HepG2 (cell line): ENCODE results near the gene TEX101. TPM values are rescaled to one million over a fixed set of nuclear protein-coding genes. Genes with fewer than 3 reads are reported as not detected.

ENCODE experiments used
- ARNT2 ChIP-seq: sonication (generic); formaldehyde crosslinking; IDR thresholded peaks from 2 replicates; pipeline ENCODE4 v1.8.0; 2022; ENCODE audit warnings: mild to moderate bottlenecking, low read depth, missing genetic modification reagents, moderate library complexity
- FOXA3 ChIP-seq: IDR thresholded peaks from 2 replicates; pipeline ENCODE4 v1.6.1; 2016; ENCODE audit warnings: missing genetic modification reagents, missing compliant biosample characterization
- NFATC3 ChIP-seq: sonication (generic); formaldehyde crosslinking; IDR thresholded peaks from 2 replicates; pipeline ENCODE4 v1.5.1; 2020; ENCODE audit warnings: mild to moderate bottlenecking, missing genetic modification reagents
- SALL1 ChIP-seq: sonication (generic); formaldehyde crosslinking; IDR thresholded peaks from 2 replicates; pipeline ENCODE4 v1.8.0; 2022; ENCODE audit warnings: mild to moderate bottlenecking, missing genetic modification reagents
- SMC3 ChIP-seq: IDR thresholded peaks from 2 replicates; pipeline ENCODE4 v1.6.1; 2011; ENCODE audit warnings: low read length, improper control_type of control experiment
- STAG1 ChIP-seq: sonication (generic); formaldehyde crosslinking; IDR thresholded peaks from 2 replicates; pipeline ENCODE4 v1.4.0; 2020; ENCODE audit warnings: missing genetic modification reagents
- XRCC5 ChIP-seq: fragments of 200-400 bp; formaldehyde crosslinking; optimal IDR thresholded peaks from 2 replicates; pipeline ENCODE3; 2017; ENCODE audit warnings: mild to moderate bottlenecking, low read length
- ZNF660 ChIP-seq: sonication (generic); formaldehyde crosslinking; IDR thresholded peaks from 2 replicates; pipeline ENCODE4 v1.5.1; 2020; ENCODE audit warnings: mild to moderate bottlenecking, low read depth, missing genetic modification reagents, borderline replicate concordance
- ZZZ3 ChIP-seq: sonication (generic); formaldehyde crosslinking; IDR thresholded peaks from 2 replicates; pipeline ENCODE4 v1.4.0; 2020; ENCODE audit warnings: missing genetic modification reagents, mild to moderate bottlenecking, borderline replicate concordance
- polyA plus RNA-seq, 8 experiments: library from polyadenylated mRNA; depleted of rRNA in 3 of 8; stranded (reverse) in 7 of 8; unstranded in 1 of 8; fragments of >200 nt; fragmentation: Illumina TruSeq in 4 of 8; extraction: Trizol in 4 of 8; gene quantifications; 2 replicates each; pipeline versions ENCODE4 v1.2.1 to v1.2.3, GENCODE V29; 2011 to 2016; ENCODE audit warnings: low read depth in 4 of 8, missing spikeins in 1 of 8, mixed read lengths in 1 of 8; ENCODE audit not compliant: insufficient read depth in 1 of 8
- total RNA-seq, 5 experiments: library from RNA; depleted of rRNA; stranded (reverse); fragments of >200 nt; fragmentation: Illumina TruSeq; extraction: Trizol; gene quantifications; 2 replicates each; pipeline ENCODE4 v1.2.3, GENCODE V29; 2016; ENCODE audit warnings: low read depth in 1 of 5
- TF ChIP-seq, protein P1 (sequence below): fragments of 450-650 bp; IDR thresholded peaks from 2 replicates; pipeline ENCODE4 v1.6.1; 2017; ENCODE audit warnings: mild to moderate bottlenecking
- TF ChIP-seq, protein P2 (sequence below): sonication (generic); formaldehyde crosslinking; IDR thresholded peaks from 2 replicates; pipeline ENCODE4; 2020; ENCODE audit warnings: missing genetic modification reagents, mild to moderate bottlenecking, borderline replicate concordance
- TF ChIP-seq, protein P3 (sequence below): sonication (generic); formaldehyde crosslinking; conservative IDR thresholded peaks from 2 replicates; pipeline ENCODE4 v1.4.0; 2020; ENCODE audit warnings: mild to moderate bottlenecking, missing genetic modification reagents, moderate library complexity
- TF ChIP-seq, protein P4 (sequence below): sonication (generic); formaldehyde crosslinking; IDR thresholded peaks from 2 replicates; pipeline ENCODE4 v1.8.1; 2023; ENCODE audit warnings: mild to moderate bottlenecking, inconsistent platforms, moderate library complexity, missing genetic modification reagents, borderline replicate concordance
- TF ChIP-seq, protein P5 (sequence below): IDR thresholded peaks from 2 replicates; pipeline ENCODE4 v1.6.1; 2018; ENCODE audit warnings: missing genetic modification reagents, mild to moderate bottlenecking, missing compliant biosample characterization

The TEX101 gene
- total and polyA plus RNA-seq, 2 of the 13 experiments (the other 11 are each of a cell fraction or from before 2014, with no cell fraction given) = not detected

DNA sequence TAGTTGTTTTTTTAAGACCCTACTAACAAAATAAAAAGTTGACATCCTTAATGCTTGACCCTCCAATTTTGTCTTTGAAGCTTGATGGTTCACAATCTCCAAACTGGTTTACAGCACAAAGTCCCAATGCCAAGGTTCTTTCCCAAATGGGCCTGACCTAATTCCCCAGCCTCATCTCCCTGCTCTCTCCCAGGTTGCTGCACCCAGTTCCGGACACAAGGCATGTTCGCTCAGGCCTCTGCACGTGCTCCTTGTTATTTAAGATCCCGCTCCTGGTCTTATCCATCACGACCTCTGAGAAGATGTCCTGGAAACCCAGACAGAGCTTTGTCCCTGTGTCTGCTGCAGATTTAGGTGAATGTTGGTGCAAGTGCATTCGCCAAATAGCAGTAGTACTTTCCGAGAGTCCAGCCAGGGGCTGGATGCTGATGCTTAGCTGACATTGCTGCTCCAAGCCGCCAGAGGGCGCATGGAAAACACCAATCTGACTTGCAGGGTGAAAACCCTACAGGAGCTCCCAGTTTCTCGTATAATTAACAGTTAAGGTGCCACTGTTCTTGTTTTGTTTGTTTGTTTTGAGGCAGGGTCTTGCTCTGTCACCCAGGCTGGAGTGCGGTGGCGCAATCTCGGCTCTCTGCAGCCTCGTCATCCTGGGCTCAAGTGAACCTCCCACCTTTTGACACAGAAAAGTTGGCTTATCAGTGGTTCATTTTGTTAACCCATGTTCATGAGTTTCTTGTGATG lies 32.2 kb downstream of the TEX101 start (continued):
- TF ChIP-seq STAG1 (peak; percentile 98), NFATC3 (no peak), ZZZ3 (no peak), ARNT2 (0 out of 2 replicates have a peak, but pooled peaks have one; percentile 22), FOXA3 (no peak), SMC3 (peak; percentile 99), ZNF660 (CRISPR knock-in tag) (no peak), SALL1 (CRISPR knock-in tag) (0 out of 2 replicates have a peak, but pooled peaks have one; percentile 31), XRCC5 (peak; percentile 47)
- TF ChIP-seq, protein P1, sequence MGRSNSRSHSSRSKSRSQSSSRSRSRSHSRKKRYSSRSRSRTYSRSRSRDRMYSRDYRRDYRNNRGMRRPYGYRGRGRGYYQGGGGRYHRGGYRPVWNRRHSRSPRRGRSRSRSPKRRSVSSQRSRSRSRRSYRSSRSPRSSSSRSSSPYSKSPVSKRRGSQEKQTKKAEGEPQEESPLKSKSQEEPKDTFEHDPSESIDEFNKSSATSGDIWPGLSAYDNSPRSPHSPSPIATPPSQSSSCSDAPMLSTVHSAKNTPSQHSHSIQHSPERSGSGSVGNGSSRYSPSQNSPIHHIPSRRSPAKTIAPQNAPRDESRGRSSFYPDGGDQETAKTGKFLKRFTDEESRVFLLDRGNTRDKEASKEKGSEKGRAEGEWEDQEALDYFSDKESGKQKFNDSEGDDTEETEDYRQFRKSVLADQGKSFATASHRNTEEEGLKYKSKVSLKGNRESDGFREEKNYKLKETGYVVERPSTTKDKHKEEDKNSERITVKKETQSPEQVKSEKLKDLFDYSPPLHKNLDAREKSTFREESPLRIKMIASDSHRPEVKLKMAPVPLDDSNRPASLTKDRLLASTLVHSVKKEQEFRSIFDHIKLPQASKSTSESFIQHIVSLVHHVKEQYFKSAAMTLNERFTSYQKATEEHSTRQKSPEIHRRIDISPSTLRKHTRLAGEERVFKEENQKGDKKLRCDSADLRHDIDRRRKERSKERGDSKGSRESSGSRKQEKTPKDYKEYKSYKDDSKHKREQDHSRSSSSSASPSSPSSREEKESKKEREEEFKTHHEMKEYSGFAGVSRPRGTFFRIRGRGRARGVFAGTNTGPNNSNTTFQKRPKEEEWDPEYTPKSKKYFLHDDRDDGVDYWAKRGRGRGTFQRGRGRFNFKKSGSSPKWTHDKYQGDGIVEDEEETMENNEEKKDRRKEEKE = no peak
- TF ChIP-seq, protein P2, sequence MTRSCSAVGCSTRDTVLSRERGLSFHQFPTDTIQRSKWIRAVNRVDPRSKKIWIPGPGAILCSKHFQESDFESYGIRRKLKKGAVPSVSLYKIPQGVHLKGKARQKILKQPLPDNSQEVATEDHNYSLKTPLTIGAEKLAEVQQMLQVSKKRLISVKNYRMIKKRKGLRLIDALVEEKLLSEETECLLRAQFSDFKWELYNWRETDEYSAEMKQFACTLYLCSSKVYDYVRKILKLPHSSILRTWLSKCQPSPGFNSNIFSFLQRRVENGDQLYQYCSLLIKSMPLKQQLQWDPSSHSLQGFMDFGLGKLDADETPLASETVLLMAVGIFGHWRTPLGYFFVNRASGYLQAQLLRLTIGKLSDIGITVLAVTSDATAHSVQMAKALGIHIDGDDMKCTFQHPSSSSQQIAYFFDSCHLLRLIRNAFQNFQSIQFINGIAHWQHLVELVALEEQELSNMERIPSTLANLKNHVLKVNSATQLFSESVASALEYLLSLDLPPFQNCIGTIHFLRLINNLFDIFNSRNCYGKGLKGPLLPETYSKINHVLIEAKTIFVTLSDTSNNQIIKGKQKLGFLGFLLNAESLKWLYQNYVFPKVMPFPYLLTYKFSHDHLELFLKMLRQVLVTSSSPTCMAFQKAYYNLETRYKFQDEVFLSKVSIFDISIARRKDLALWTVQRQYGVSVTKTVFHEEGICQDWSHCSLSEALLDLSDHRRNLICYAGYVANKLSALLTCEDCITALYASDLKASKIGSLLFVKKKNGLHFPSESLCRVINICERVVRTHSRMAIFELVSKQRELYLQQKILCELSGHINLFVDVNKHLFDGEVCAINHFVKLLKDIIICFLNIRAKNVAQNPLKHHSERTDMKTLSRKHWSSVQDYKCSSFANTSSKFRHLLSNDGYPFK (CRISPR knock-in tag) = 0 out of 2 replicates have a peak, but pooled peaks have one; percentile 17
- TF ChIP-seq, protein P3, sequence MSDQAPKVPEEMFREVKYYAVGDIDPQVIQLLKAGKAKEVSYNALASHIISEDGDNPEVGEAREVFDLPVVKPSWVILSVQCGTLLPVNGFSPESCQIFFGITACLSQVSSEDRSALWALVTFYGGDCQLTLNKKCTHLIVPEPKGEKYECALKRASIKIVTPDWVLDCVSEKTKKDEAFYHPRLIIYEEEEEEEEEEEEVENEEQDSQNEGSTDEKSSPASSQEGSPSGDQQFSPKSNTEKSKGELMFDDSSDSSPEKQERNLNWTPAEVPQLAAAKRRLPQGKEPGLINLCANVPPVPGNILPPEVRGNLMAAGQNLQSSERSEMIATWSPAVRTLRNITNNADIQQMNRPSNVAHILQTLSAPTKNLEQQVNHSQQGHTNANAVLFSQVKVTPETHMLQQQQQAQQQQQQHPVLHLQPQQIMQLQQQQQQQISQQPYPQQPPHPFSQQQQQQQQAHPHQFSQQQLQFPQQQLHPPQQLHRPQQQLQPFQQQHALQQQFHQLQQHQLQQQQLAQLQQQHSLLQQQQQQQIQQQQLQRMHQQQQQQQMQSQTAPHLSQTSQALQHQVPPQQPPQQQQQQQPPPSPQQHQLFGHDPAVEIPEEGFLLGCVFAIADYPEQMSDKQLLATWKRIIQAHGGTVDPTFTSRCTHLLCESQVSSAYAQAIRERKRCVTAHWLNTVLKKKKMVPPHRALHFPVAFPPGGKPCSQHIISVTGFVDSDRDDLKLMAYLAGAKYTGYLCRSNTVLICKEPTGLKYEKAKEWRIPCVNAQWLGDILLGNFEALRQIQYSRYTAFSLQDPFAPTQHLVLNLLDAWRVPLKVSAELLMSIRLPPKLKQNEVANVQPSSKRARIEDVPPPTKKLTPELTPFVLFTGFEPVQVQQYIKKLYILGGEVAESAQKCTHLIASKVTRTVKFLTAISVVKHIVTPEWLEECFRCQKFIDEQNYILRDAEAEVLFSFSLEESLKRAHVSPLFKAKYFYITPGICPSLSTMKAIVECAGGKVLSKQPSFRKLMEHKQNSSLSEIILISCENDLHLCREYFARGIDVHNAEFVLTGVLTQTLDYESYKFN (CRISPR knock-in tag) = no peak
- TF ChIP-seq, protein P4, sequence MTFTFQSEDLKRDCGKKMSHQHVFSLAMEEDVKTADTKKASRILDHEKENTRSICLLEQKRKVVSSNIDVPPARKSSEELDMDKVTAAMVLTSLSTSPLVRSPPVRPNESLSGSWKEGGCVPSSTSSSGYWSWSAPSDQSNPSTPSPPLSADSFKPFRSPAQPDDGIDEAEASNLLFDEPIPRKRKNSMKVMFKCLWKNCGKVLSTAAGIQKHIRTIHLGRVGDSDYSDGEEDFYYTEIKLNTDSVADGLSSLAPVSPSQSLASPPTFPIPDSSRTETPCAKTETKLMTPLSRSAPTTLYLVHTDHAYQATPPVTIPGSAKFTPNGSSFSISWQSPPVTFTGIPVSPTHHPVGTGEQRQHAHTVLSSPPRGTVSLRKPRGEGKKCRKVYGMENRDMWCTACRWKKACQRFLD (CRISPR knock-in tag) = 0 out of 2 replicates have a peak, but pooled peaks have one; percentile 33
- TF ChIP-seq, protein P5, sequence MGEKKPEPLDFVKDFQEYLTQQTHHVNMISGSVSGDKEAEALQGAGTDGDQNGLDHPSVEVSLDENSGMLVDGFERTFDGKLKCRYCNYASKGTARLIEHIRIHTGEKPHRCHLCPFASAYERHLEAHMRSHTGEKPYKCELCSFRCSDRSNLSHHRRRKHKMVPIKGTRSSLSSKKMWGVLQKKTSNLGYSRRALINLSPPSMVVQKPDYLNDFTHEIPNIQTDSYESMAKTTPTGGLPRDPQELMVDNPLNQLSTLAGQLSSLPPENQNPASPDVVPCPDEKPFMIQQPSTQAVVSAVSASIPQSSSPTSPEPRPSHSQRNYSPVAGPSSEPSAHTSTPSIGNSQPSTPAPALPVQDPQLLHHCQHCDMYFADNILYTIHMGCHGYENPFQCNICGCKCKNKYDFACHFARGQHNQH (CRISPR knock-in tag) = no peak
